ENCODE measurements around the gene EIF4H.

- no peak for TF ChIP-seq CTCF (conservative IDR thresholded peaks at IDR 0.05)
- no peak for TF ChIP-seq EZH2 (IDR thresholded peaks at IDR 0.05; ENCODE audit: low read depth)
Measured at GRCh38 chr7:74130518-74130917, 43.6 kb upstream of the EIF4H start.

Measured in PC-9 (cell line).